Astrocyte (in vitro differentiated cells and primary cell): ENCODE results near the gene CFL1.

Experiments
- CTCF ChIP-seq: IDR thresholded peaks from 2 replicates; pipeline ENCODE4 v1.5.1; 2011; ENCODE audit warnings: low read depth, mild to moderate bottlenecking, inconsistent platforms, low read length, moderate library complexity; ENCODE audit not compliant: insufficient read depth
- EZH2 ChIP-seq: IDR thresholded peaks from 2 replicates; pipeline ENCODE4 v1.6.1; 2012; ENCODE audit warnings: mild to moderate bottlenecking, low read length, inconsistent platforms; ENCODE audit not compliant: insufficient read depth

- TF ChIP-seq CTCF: no peak
- no peak for TF ChIP-seq EZH2
These were observed 14.2 kb downstream of the CFL1 start for GRCh38 chr11:65843811-65844210.
